SH-SY5Y (cell line): ENCODE results near the gene NR1I2.

Experiments used
- GATA2 ChIP-seq: IDR thresholded peaks from 2 replicates; pipeline ENCODE4 v1.6.1; 2011; ENCODE audit warnings: mild to moderate bottlenecking, low read depth, low read length
- GATA3 ChIP-seq: IDR thresholded peaks from 2 replicates; pipeline ENCODE4 v1.6.1; 2011; ENCODE audit warnings: low read depth, mild to moderate bottlenecking, low read length, moderate library complexity

DNA sequence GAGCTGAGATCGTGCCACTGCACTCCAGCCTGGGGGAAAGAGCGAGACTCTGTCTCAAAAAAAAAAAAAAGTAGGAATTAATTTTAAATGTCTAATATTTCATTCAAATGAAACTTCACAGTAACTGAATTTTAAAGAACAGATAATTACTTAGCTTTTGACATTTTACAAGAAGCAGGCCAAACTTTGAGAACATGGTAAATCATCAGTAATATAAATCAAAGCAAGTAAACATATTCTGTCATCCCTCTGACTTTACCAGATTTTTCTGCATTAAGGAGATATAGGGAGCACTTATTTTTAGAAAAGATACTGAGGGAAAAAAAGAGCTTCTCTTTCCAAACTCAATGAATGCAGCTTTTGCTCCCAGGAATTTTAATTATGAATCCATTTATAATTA is 37.0 kb downstream of the NR1I2 start:
- TF ChIP-seq GATA2 (no peak), GATA3 (no peak)
